HG03442 (cell line): ENCODE data around the gene STK36.

Experiments used
- ATAC-seq: cut with Tn5 transposase; IDR thresholded peaks from one replicate; pipeline ENCODE4 v1.9.1; 2021; ENCODE audit warnings: mild to moderate bottlenecking, moderate library complexity; ENCODE audit not compliant: unreplicated experiment

The STK36 gene

GRCh38 chr2:218671654-218672566, at the start of gene STK36, which contains the start of gene RNF25:
TSS of gene STK36 (plus strand) at chr2:218672086. CDS start at chr2:218672830, 744 bp downstream.
TSS of gene RNF25 (minus strand) at chr2:218672002. CDS start at chr2:218671970, 32 bp downstream.
- ATAC-seq = peak; percentile 98

- ATAC-seq = no peak
Measured at GRCh38 chr2:218622606-218623365, 49.1 kb upstream of the STK36 start.

- no peak for ATAC-seq
Measured at GRCh38 chr2:218623366-218623705, 48.5 kb upstream of the STK36 start.

GRCh38 chr2:218626369-218626768, 45.5 kb upstream of the STK36 start:
- no peak for ATAC-seq

- no peak for ATAC-seq
Measured at GRCh38 chr2:218627939-218628338, 43.9 kb upstream of the STK36 start.

- ATAC-seq = no peak
Measured at GRCh38 chr2:218631837-218632236, 40.0 kb upstream of the STK36 start.

GRCh38 chr2:218635719-218636118, 36.2 kb upstream of the STK36 start:
- no peak for ATAC-seq

GRCh38 chr2:218638372-218638771, 33.5 kb upstream of the STK36 start:
- ATAC-seq = no peak

GRCh38 chr2:218642121-218642656, 29.7 kb upstream of the STK36 start:
- no peak for ATAC-seq

- ATAC-seq = no peak
Measured at GRCh38 chr2:218642786-218643185, 29.1 kb upstream of the STK36 start.

GRCh38 chr2:218643751-218644310, 28.1 kb upstream of the STK36 start:
- no peak for ATAC-seq

- no peak for ATAC-seq
Measured at GRCh38 chr2:218644721-218645120, 27.2 kb upstream of the STK36 start.

- ATAC-seq = no peak
Measured at GRCh38 chr2:218645126-218645525, 26.8 kb upstream of the STK36 start.

- peak; percentile 67 for ATAC-seq
Measured at GRCh38 chr2:218648088-218648786, 23.6 kb upstream of the STK36 start.

GRCh38 chr2:218648787-218649100, 23.1 kb upstream of the STK36 start:
- ATAC-seq = no peak

GRCh38 chr2:218655751-218656150, 16.1 kb upstream of the STK36 start:
- ATAC-seq = no peak

GRCh38 chr2:218658671-218659257, 13.1 kb upstream of the STK36 start:
- ATAC-seq = peak; percentile 35

- ATAC-seq = peak; percentile 90
Measured at GRCh38 chr2:218659258-218659987, 12.5 kb upstream of the STK36 start, which contains the start of the genes BCS1L and ZNF142. TSS of gene BCS1L (plus strand) at chr2:218659683. CDS start at chr2:218660988, 1,305 bp downstream. TSS of gene ZNF142 (minus strand) at chr2:218659623. CDS start at chr2:218656429, 3,194 bp downstream.

GRCh38 chr2:218659988-218660358, 11.9 kb upstream of the STK36 start:
- no peak for ATAC-seq

- no peak for ATAC-seq
Measured at GRCh38 chr2:218662377-218662776, 9.5 kb upstream of the STK36 start.
